B cell (primary cell): ENCODE results near the gene EMILIN3. TPM values are rescaled to one million over a fixed set of nuclear protein-coding genes. Genes with fewer than 3 reads are reported as not detected.

Experiments used
- ATAC-seq: fragments of 200-7000 bp; cut with Tn5 transposase; one replicate; pipeline ENCODE4 v1.10.0; 2021; ENCODE audit warnings: low read depth, mild to moderate bottlenecking, moderate number of reproducible peaks, moderate library complexity
- CTCF ChIA-PET: fragments of 350-600 bp; sonication (Branson Sonifier 250); formaldehyde crosslinking; loops from one replicate; lab custom pipeline; 2021; ENCODE audit warnings: antibody characterized with exemption, inconsistent platforms; lab: Charles Lee
- POLR2A ChIA-PET: fragments of 350-600 bp; sonication (Branson Sonifier 250); formaldehyde crosslinking; loops from one replicate; lab custom pipeline; 2021; ENCODE audit warnings: antibody characterized with exemption; lab: Charles Lee
- DNase-seq: peaks from one replicate; pipeline ENCODE4 v3.0.0; 2013
- H2AFZ ChIP-seq: 2 replicates; pipeline ENCODE4 v1.6.1; 2012; ENCODE audit warnings: mild to moderate bottlenecking, low read depth, low read length; ENCODE audit not compliant: insufficient read depth, poor library complexity, severe bottlenecking
- H3K27ac ChIP-seq, 2 donors: 1 replicate in 1 of 2; 2 replicates in 1 of 2; pipeline ENCODE4 v1.5.1; 2012 to 2013; ENCODE audit warnings: low read length in 2 of 2, mild to moderate bottlenecking in 2 of 2, moderate library complexity in 1 of 2
- H3K27me3 ChIP-seq, 4 experiments: fragments of 200-600 bp in 1 of 4; sonication (generic) in 1 of 4; replicated peaks in 1 of 4; 1 replicate in 2 of 4; 2 replicates in 2 of 4; pipeline versions ENCODE4 v1.6.1 to v1.7.0; 2013 to 2016; ENCODE audit warnings: low read length in 3 of 4, mild to moderate bottlenecking in 2 of 4, mixed read lengths in 1 of 4, moderate library complexity in 1 of 4; ENCODE audit not compliant: insufficient read depth in 4 of 4, control insufficient read depth in 3 of 4; ENCODE audit errors: control extremely low read depth in 1 of 4
- H3K36me3 ChIP-seq, 2 experiments: replicated peaks in 1 of 2; 1 replicate in 1 of 2; 2 replicates in 1 of 2; pipeline versions ENCODE4 v1.6.1 to v1.7.1; 2013; ENCODE audit warnings: low read length in 1 of 2; ENCODE audit not compliant: insufficient read depth in 2 of 2, control insufficient read depth in 1 of 2; ENCODE audit errors: control extremely low read depth in 1 of 2, extremely low read depth in 1 of 2
- H3K4me1 ChIP-seq, 2 donors: fragments of 200-600 bp in 1 of 2; sonication (generic) in 1 of 2; 1 replicate in 1 of 2; 2 replicates in 1 of 2; pipeline versions ENCODE4 v1.5.1 to v1.6.1; 2013 to 2017; ENCODE audit warnings: low read length in 2 of 2; ENCODE audit not compliant: control insufficient read depth in 2 of 2, insufficient read depth in 2 of 2
- H3K4me2 ChIP-seq: replicated peaks from 2 replicates; pipeline ENCODE3; 2012; ENCODE audit warnings: mild to moderate bottlenecking, low read depth, low read length; ENCODE audit not compliant: poor library complexity, severe bottlenecking
- H3K4me3 ChIP-seq, 5 experiments: fragments of 200-600 bp in 1 of 5; sonication (generic) in 1 of 5; 1 replicate in 3 of 5; 2 replicates in 2 of 5; pipeline versions ENCODE4 v1.5.1 to v1.7.0; 2011 to 2016; ENCODE audit warnings: low read length in 4 of 5, mild to moderate bottlenecking in 4 of 5, low read depth in 2 of 5, control low read depth in 1 of 5, moderate library complexity in 1 of 5; ENCODE audit not compliant: insufficient read depth in 1 of 5; ENCODE audit errors: control extremely low read depth in 1 of 5, extremely low read depth in 1 of 5
- H3K79me2 ChIP-seq: fragments of 200-600 bp; sonication (generic); one replicate; pipeline ENCODE4 v1.6.0; 2016; ENCODE audit warnings: low read length; ENCODE audit not compliant: control insufficient read depth, insufficient read depth
- H3K9ac ChIP-seq: fragments of 200-600 bp; sonication (generic); 2 replicates; pipeline ENCODE4 v1.6.1; 2017; ENCODE audit warnings: mild to moderate bottlenecking, low read length, moderate library complexity
- H3K9me3 ChIP-seq, 3 donors: one replicate each; pipeline versions ENCODE4 v1.6.1 to v1.7.1; 2013; ENCODE audit warnings: low read length in 2 of 3; ENCODE audit not compliant: control insufficient read depth in 2 of 3, insufficient read depth in 1 of 3; ENCODE audit errors: control extremely low read depth in 1 of 3
- H4K20me1 ChIP-seq: 2 replicates; pipeline ENCODE4 v1.6.0; 2012; ENCODE audit warnings: mild to moderate bottlenecking, low read length; ENCODE audit not compliant: insufficient read depth, control insufficient read depth, poor library complexity, severe bottlenecking
- H3K27ac Mint-ChIP-seq: one replicate; pipeline ENCODE4 v1.8.0; 2021; ENCODE audit warnings: mixed read lengths
- H3K27me3 Mint-ChIP-seq: one replicate; pipeline ENCODE4 v1.8.0; 2021; ENCODE audit warnings: mixed read lengths
- H3K4me1 Mint-ChIP-seq: one replicate; pipeline ENCODE4 v1.8.0; 2021; ENCODE audit warnings: mixed read lengths
- H3K4me3 Mint-ChIP-seq: one replicate; pipeline ENCODE4 v1.8.0; 2021; ENCODE audit warnings: mixed read lengths
- H3K9me3 Mint-ChIP-seq: one replicate; pipeline ENCODE4 v1.8.0; 2022; ENCODE audit warnings: mixed read lengths; ENCODE audit not compliant: insufficient read depth
- CTCF ChIP-seq: fragments of 200-600 bp; IDR thresholded peaks from one replicate; pipeline ENCODE4 v1.8.0; 2022; ENCODE audit warnings: antibody characterized with exemption, mild to moderate bottlenecking
- EZH2 ChIP-seq: IDR thresholded peaks from 2 replicates; pipeline ENCODE4 v1.6.1; 2012; ENCODE audit warnings: borderline replicate concordance, low read depth, mild to moderate bottlenecking, moderate library complexity, low read length; ENCODE audit not compliant: insufficient read depth, poor library complexity, severe bottlenecking
- WGBS: methylation state at CpG from one replicate; pipeline ENCODE4 v1.1.5; 2013; ENCODE audit warnings: missing lambda C conversion rate; ENCODE audit not compliant: insufficient coverage; 5-methylcytosine and 5-hydroxymethylcytosine counted together
- intact Hi-C: fragments of 100-400 bp; cut with micrococcal nuclease; formaldehyde crosslinking; loops from one replicate; pipeline ENCODE4 v1.10.0; 2022
- polyA plus RNA-seq: library from polyadenylated mRNA; depleted of rRNA; stranded (reverse); fragments of >200 nt; gene quantifications from 2 replicates; pipeline ENCODE4 v1.2.3, GENCODE V29; 2012
- total RNA-seq, 2 donors: library from RNA; stranded (reverse); fragments of 120-200 nt in 1 of 2; gene quantifications; 1 replicate in 1 of 2; 2 replicates in 1 of 2; pipeline versions ENCODE4 v1.2.3 to v1.2.4, GENCODE V29; 2013 to 2022

The EMILIN3 gene
- total and polyA plus RNA-seq, 2 donors (not counting 1 experiment from before 2014, with no cell fraction given), result not detected

GRCh38 chr20:41348430-41349172 is 18.0 kb downstream of the EMILIN3 start:
- Mint-ChIP-seq H3K4me1 (no peaks in the 10 kb centered on the region), H3K27me3 (peaks cover 8% of the 10 kb centered on the region), H3K4me3 (no peak overlapping the region), H3K9me3 (no peaks in the 10 kb centered on the region), H3K27ac (no peak overlapping the region)
- Histone ChIP-seq H3K4me3 (no peak overlapping the region), H3K9ac (no peak overlapping the region), H3K36me3 (no peaks in the 10 kb centered on the region), H2AFZ (no peak overlapping the region), H3K9me3 (no peaks in the 10 kb centered on the region), H4K20me1 (no peaks in the 10 kb centered on the region), H3K4me2 (no peak overlapping the region), H3K27ac (no peak overlapping the region), H3K79me2 (no peaks in the 10 kb centered on the region), H3K27me3 (no peaks in the 10 kb centered on the region), H3K4me1 (no peaks in the 10 kb centered on the region)
- intact Hi-C loops, result no loop called here
- ATAC-seq, result no peak
- CTCF ChIA-PET, result interaction anchor here (0.5 to 1.4 kb wide), 2 partner anchors 176 to 201 kb away, joined by 3 to 5 read pairs; no protein-coding TSS in a partner anchor
- DNase-seq, result no peak
- TF ChIP-seq CTCF, result no peak
- no peak for TF ChIP-seq EZH2
- POLR2A ChIA-PET, result no interaction called here
- 88% methylated on average over 13 of the region's 13 CpGs for WGBS
